ENCODE data around the gene NAV2. TPM values are rescaled to one million over a fixed set of nuclear protein-coding genes. Genes with fewer than 3 reads are reported as not detected.

Gene NAV2
- polyA plus RNA-seq, 3 donors: not detected

DNA sequence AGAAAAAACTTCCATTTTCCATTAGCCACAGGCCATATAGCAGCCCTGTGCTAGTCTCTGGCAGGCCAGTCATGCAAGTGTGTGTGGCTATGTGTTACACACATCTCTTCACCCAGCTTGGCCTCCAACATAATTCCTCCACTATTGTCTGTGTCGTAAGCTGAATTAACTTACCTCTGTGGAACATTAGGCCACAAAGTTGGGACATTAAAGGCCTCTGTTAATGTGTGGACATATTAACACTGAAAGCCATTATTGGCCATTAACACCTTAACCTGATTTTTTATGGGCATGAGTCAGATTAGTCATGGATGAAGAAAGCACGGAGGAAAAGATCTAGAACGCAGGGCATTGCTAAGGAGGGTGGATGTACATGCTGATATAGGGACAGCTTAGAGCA lies 347.5 kb downstream of the NAV2 start:
- no peak overlapping the region for H3K9ac ChIP-seq (ENCODE audit: insufficient read depth, low read length, poor library complexity, severe bottlenecking)
- H3K4me3 ChIP-seq (replicated peaks in 1 of 3; ENCODE audit: low read depth in 2 of 3, low read length in 3 of 3): no peak overlapping the region
- H4K20me1 ChIP-seq (ENCODE audit: insufficient read depth, low read length): no peaks in the 10 kb centered on the region
- DNase-seq: no peak
- TF ChIP-seq, protein P1, sequence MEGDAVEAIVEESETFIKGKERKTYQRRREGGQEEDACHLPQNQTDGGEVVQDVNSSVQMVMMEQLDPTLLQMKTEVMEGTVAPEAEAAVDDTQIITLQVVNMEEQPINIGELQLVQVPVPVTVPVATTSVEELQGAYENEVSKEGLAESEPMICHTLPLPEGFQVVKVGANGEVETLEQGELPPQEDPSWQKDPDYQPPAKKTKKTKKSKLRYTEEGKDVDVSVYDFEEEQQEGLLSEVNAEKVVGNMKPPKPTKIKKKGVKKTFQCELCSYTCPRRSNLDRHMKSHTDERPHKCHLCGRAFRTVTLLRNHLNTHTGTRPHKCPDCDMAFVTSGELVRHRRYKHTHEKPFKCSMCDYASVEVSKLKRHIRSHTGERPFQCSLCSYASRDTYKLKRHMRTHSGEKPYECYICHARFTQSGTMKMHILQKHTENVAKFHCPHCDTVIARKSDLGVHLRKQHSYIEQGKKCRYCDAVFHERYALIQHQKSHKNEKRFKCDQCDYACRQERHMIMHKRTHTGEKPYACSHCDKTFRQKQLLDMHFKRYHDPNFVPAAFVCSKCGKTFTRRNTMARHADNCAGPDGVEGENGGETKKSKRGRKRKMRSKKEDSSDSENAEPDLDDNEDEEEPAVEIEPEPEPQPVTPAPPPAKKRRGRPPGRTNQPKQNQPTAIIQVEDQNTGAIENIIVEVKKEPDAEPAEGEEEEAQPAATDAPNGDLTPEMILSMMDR (IDR thresholded peaks at IDR 0.05): no peak
- H3K27ac ChIP-seq (ENCODE audit: low read depth in 1 of 2, low read length in 2 of 2): no peak overlapping the region
- H3K4me3 Mint-ChIP-seq: no peak overlapping the region
- intact Hi-C loops (cut with micrococcal nuclease): no loop called here
- no peak overlapping the region for H3K4me2 ChIP-seq (replicated peaks; ENCODE audit: extremely low read depth, low read length, poor library complexity, severe bottlenecking)
- H3K4me1 Mint-ChIP-seq: no peaks in the 10 kb centered on the region
- H2AFZ ChIP-seq (ENCODE audit: insufficient read depth, low read depth, low read length, poor library complexity, severe bottlenecking): no peak overlapping the region
- H3K36me3 ChIP-seq (replicated peaks in 1 of 2; ENCODE audit: control insufficient read depth in 1 of 2, insufficient read depth in 2 of 2, low read length in 2 of 2): no peaks in the 10 kb centered on the region
- 100% methylated on average over 2 of the region's 3 CpGs for whole genome bisulfite sequencing (ENCODE audit: insufficient coverage)
- H3K27ac Mint-ChIP-seq: peak overlapping the region in 1 of 7 donors; percentile 41
- H3K36me3 Mint-ChIP-seq: no peaks in the 10 kb centered on the region
- H3K9me3 Mint-ChIP-seq: no peaks in the 10 kb centered on the region
- no peaks in the 10 kb centered on the region for H3K27me3 ChIP-seq (ENCODE audit: control insufficient read depth in 2 of 2, insufficient read depth in 2 of 2, low read length in 2 of 2)
- H3K9me3 ChIP-seq (replicated peaks in 1 of 2; ENCODE audit: control insufficient read depth in 1 of 2, insufficient read depth in 1 of 2, low read length in 2 of 2): no peaks in the 10 kb centered on the region
- no peaks in the 10 kb centered on the region for H3K27me3 Mint-ChIP-seq (ENCODE audit: low read depth in 3 of 3)
- H3K79me2 ChIP-seq (ENCODE audit: insufficient read depth, low read length): no peaks in the 10 kb centered on the region
- H3K4me1 ChIP-seq (ENCODE audit: control insufficient read depth in 1 of 2, insufficient read depth in 2 of 2, low read length in 2 of 2): no peaks in the 10 kb centered on the region

DNA sequence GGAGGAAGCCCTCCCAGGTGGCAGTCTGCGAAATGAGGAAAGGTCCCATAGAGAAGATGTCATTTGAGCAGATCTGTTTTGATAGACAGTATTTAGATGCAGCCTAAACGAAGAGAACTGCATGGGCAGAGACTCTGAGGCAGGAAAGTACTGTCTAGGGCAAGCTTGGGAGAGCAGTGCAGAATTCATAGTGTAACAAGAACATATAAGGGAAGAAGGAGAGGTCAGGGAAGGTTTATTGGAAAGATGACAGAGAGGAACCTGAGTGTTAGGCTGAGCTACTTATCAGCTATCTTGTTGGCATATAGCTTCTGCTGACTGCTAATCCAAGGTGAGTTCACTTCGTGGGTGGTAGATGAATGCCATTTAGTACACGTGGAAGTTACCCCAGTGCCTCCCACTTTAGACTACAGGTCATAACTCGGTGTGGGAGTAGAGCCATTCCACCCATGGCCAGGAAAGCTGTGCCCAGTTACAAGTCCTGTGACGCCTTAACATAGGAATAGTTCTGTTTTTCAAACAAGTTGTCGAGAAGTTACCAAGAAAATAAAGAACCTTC lies 348.1 kb downstream of the NAV2 start:
- Histone ChIP-seq H3K4me3 (replicated peaks in 1 of 3; ENCODE audit: low read depth in 2 of 3, low read length in 3 of 3) (no peak overlapping the region), H3K9ac (ENCODE audit: insufficient read depth, low read length, poor library complexity, severe bottlenecking) (no peak overlapping the region), H3K4me1 (ENCODE audit: control insufficient read depth in 1 of 2, insufficient read depth in 2 of 2, low read length in 2 of 2) (no peaks in the 10 kb centered on the region), H4K20me1 (ENCODE audit: insufficient read depth, low read length) (no peaks in the 10 kb centered on the region), H3K27ac (ENCODE audit: low read depth in 1 of 2, low read length in 2 of 2) (no peak overlapping the region), H3K36me3 (replicated peaks in 1 of 2; ENCODE audit: control insufficient read depth in 1 of 2, insufficient read depth in 2 of 2, low read length in 2 of 2) (no peaks in the 10 kb centered on the region), H3K79me2 (ENCODE audit: insufficient read depth, low read length) (no peaks in the 10 kb centered on the region), H3K9me3 (replicated peaks in 1 of 2; ENCODE audit: control insufficient read depth in 1 of 2, insufficient read depth in 1 of 2, low read length in 2 of 2) (no peaks in the 10 kb centered on the region), H3K27me3 (ENCODE audit: control insufficient read depth in 2 of 2, insufficient read depth in 2 of 2, low read length in 2 of 2) (no peaks in the 10 kb centered on the region), H3K4me2 (replicated peaks; ENCODE audit: extremely low read depth, low read length, poor library complexity, severe bottlenecking) (no peak overlapping the region), H2AFZ (ENCODE audit: insufficient read depth, low read depth, low read length, poor library complexity, severe bottlenecking) (no peak overlapping the region)
- Mint-ChIP-seq H3K27me3 (ENCODE audit: low read depth in 3 of 3) (no peaks in the 10 kb centered on the region), H3K36me3 (no peaks in the 10 kb centered on the region), H3K4me3 (no peak overlapping the region), H3K9me3 (no peaks in the 10 kb centered on the region), H3K4me1 (no peaks in the 10 kb centered on the region), H3K27ac (peak overlapping the region in 1 of 7 donors; percentile 41)
- TF ChIP-seq, protein P1 (IDR thresholded peaks at IDR 0.05): no peak
- no peak for DNase-seq
- 94% methylated on average over 4 of the region's 7 CpGs for WGBS (ENCODE audit: insufficient coverage)
- intact Hi-C loops (cut with micrococcal nuclease): no loop called here

Measured in CD14-positive monocyte (primary cell).